PC-3 (cell line): ENCODE measurements around the gene RALGDS.
"Not testable (repeated sequence)": the region's sequence is repeated elsewhere in the genome, so short reads cannot be mapped to it uniquely, and the experiment has no call there.

Experiments
- EZH2 ChIP-seq: fragments of 300-600 bp; sonication (generic); IDR thresholded peaks from one replicate; pipeline ENCODE4 v1.6.1; 2017; ENCODE audit warnings: antibody characterized with exemption, mild to moderate bottlenecking, low read length; ENCODE audit not compliant: unreplicated experiment
- TF ChIP-seq, protein P1 (sequence below): fragments of 300-600 bp; sonication (generic); conservative IDR thresholded peaks from 2 replicates; pipeline ENCODE4 v1.5.1; 2017; ENCODE audit warnings: antibody characterized with exemption, low read depth, mild to moderate bottlenecking, low read length

DNA sequence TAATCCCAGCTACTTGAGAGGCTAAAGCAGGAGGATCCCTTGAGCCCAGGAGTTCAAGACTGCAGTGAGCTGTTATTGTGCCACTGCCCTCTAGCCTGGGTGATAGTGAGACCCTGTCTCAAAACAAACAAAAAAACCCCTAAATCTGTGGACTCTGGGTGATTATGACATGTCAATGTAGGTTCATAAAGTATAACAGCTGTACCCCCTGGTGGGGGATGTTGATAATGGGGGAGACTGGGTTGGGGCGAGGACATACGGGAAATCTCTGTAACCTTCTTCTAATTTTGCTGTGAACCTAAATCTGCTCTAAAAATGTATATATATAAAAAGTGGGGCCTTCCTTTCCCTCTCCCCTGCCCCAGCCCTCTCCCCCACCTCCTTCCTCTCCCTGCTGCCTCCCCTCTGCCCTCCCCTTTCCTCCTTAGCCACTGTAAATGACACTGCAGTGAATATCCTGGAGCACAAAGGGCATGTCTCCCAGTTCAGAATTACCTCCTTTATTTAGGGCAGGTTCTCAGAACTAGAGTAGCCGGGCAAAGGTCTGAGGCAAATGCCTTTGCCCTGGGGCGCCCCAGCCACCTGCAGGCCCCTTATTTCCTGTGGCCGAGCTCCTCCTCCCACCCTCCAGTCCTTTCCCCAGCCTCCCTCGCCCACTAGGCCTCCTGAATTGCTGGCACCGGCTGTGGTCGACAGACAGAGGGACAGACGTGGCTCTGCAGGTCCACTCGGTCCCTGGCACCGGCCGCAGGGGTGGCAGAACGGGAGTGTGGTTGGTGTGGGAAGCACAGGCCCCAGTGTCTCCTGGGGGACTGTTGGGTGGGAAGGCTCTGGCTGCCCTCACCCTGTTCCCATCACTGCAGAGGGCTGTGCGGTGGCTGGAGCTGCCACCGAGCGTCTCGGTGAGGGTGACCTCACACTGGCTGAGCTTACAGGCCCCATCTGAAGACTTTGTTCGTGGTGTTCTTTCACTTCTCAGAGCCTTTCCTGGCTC, 40.0 kb downstream of the RALGDS start:
- TF ChIP-seq, protein P1, sequence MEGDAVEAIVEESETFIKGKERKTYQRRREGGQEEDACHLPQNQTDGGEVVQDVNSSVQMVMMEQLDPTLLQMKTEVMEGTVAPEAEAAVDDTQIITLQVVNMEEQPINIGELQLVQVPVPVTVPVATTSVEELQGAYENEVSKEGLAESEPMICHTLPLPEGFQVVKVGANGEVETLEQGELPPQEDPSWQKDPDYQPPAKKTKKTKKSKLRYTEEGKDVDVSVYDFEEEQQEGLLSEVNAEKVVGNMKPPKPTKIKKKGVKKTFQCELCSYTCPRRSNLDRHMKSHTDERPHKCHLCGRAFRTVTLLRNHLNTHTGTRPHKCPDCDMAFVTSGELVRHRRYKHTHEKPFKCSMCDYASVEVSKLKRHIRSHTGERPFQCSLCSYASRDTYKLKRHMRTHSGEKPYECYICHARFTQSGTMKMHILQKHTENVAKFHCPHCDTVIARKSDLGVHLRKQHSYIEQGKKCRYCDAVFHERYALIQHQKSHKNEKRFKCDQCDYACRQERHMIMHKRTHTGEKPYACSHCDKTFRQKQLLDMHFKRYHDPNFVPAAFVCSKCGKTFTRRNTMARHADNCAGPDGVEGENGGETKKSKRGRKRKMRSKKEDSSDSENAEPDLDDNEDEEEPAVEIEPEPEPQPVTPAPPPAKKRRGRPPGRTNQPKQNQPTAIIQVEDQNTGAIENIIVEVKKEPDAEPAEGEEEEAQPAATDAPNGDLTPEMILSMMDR: not testable (repeated sequence)
- TF ChIP-seq EZH2: not testable (repeated sequence)
